ENCODE results near the gene PRPF6.

PRPF6 gene

GRCh38 chr20:64035933-64036345 is 55.0 kb downstream of the PRPF6 start, which contains the start of gene C20orf204:
Gene C20orf204, plus strand, starts transcription at chr20:64036182. Its CDS starts 142 bp downstream, at chr20:64036324.
- no peak for FAIRE-seq

- no peak for FAIRE-seq
These were observed 55.6 kb downstream of the PRPF6 start for GRCh38 chr20:64036346-64037198.

GRCh38 chr20:64037199-64037497 is 56.2 kb downstream of the PRPF6 start:
- FAIRE-seq: no peak

GRCh38 chr20:64037498-64038213 is 56.7 kb downstream of the PRPF6 start:
- no peak for FAIRE-seq

GRCh38 chr20:64038224-64038564 is 57.3 kb downstream of the PRPF6 start:
- FAIRE-seq: no peak

GRCh38 chr20:64038565-64039292 is 57.8 kb downstream of the PRPF6 start:
- no peak for FAIRE-seq

- FAIRE-seq: no peak
These were observed 58.6 kb downstream of the PRPF6 start for GRCh38 chr20:64039293-64040160.

- FAIRE-seq: no peak
These were observed 59.5 kb downstream of the PRPF6 start for GRCh38 chr20:64040231-64041039.

GRCh38 chr20:64041040-64041780 is 60.3 kb downstream of the PRPF6 start:
- FAIRE-seq: no peak

- no peak for FAIRE-seq
These were observed 60.8 kb downstream of the PRPF6 start for GRCh38 chr20:64041781-64042053.

GRCh38 chr20:64042054-64042781 is 61.3 kb downstream of the PRPF6 start:
- FAIRE-seq: no peak

GRCh38 chr20:64043768-64044167 is 62.8 kb downstream of the PRPF6 start:
- no peak for FAIRE-seq

- FAIRE-seq: no peak
These were observed 63.7 kb downstream of the PRPF6 start for GRCh38 chr20:64044484-64045247.

- no peak for FAIRE-seq
These were observed 64.5 kb downstream of the PRPF6 start for GRCh38 chr20:64045346-64046011.

- FAIRE-seq: no peak
These were observed 66.1 kb downstream of the PRPF6 start for GRCh38 chr20:64047046-64047389.

GRCh38 chr20:64047968-64048401 is 67.1 kb downstream of the PRPF6 start:
- FAIRE-seq: no peak

GRCh38 chr20:64048402-64049044 is 67.6 kb downstream of the PRPF6 start:
- FAIRE-seq: no peak

GRCh38 chr20:64049060-64049877 is 68.3 kb downstream of the PRPF6 start, which contains the start of gene SOX18:
Gene SOX18, minus strand, starts transcription at chr20:64049639. Its CDS starts 123 bp downstream, at chr20:64049516.
- no peak for FAIRE-seq
